ENCODE results near the gene ADAM21.
"Not testable (repeated sequence)": the region's sequence is repeated elsewhere in the genome, so short reads cannot be mapped to it uniquely, and the experiment has no call there.

ADAM21 gene

GRCh38 chr14:70477356-70478105 lies 25.6 kb downstream of the ADAM21 start:
- DNase-seq (ENCODE audit: low read depth): not testable (repeated sequence)

- DNase-seq (ENCODE audit: low read depth): no peak
These were observed 37.7 kb downstream of the ADAM21 start for GRCh38 chr14:70489579-70490200.

- no peak for DNase-seq (ENCODE audit: low read depth)
These were observed 46.2 kb downstream of the ADAM21 start for GRCh38 chr14:70498191-70498590.

All from ELR (cell line).